ENCODE data around the gene SERF2. TPM values are rescaled to one million over a fixed set of nuclear protein-coding genes. Genes with fewer than 3 reads are reported as not detected.
A peak's percentile ranks its signal among the peaks of the same experiment; 100 is the strongest.

The SERF2 gene
- total and polyA plus RNA-seq, 2 of the 8 experiments (the other 6 are each of a cell fraction or from before 2014, with no cell fraction given): 655 to 999 TPM

- no peak for TF ChIP-seq HDAC6 (IDR thresholded peaks at IDR 0.05; ENCODE audit: low read depth, low read length)
- TF ChIP-seq EGR1 (IDR thresholded peaks at IDR 0.05; ENCODE audit: borderline replicate concordance, low read depth, low read length): peak; percentile 52; the same call in 1 of the 2 replicates
- TF ChIP-seq, protein P1, sequence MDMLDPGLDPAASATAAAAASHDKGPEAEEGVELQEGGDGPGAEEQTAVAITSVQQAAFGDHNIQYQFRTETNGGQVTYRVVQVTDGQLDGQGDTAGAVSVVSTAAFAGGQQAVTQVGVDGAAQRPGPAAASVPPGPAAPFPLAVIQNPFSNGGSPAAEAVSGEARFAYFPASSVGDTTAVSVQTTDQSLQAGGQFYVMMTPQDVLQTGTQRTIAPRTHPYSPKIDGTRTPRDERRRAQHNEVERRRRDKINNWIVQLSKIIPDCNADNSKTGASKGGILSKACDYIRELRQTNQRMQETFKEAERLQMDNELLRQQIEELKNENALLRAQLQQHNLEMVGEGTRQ (IDR thresholded peaks at IDR 0.05; ENCODE audit: low read length): peak; percentile 99
- TF ChIP-seq POLR2AphosphoS5 (IDR thresholded peaks at IDR 0.05; ENCODE audit: low read depth, low read length): peak; percentile 99
- peak; percentile 11 to 16; a peak in 1 of 4 replicates for TF ChIP-seq HDAC2 (IDR thresholded peaks at IDR 0.05; ENCODE audit: borderline replicate concordance in 1 of 2, low read depth in 2 of 2, low read length in 2 of 2)
- TF ChIP-seq SP2 (IDR thresholded peaks at IDR 0.05; ENCODE audit: low read length): no peak
- TF ChIP-seq POU5F1 (IDR thresholded peaks at IDR 0.05; ENCODE audit: low read depth, low read length): no peak
- no peak for TF ChIP-seq CTCF (IDR thresholded peaks at IDR 0.05; ENCODE audit: control extremely low read depth in 1 of 3, insufficient read depth in 1 of 3, low read depth in 1 of 3, low read length in 3 of 3)
- TF ChIP-seq ZNF274 (IDR thresholded peaks at IDR 0.05; ENCODE audit: borderline replicate concordance, extremely low read depth, low read length): no peak
- TF ChIP-seq SP1 (IDR thresholded peaks at IDR 0.05; ENCODE audit: low read depth, low read length): peak; percentile 78; the same call in 1 of the 2 replicates
- TF ChIP-seq RFX5 (IDR thresholded peaks at IDR 0.05; ENCODE audit: borderline replicate concordance, low read depth, low read length): no peak
- no peak for TF ChIP-seq EP300 (IDR thresholded peaks at IDR 0.05; ENCODE audit: borderline replicate concordance in 1 of 2, low read depth in 2 of 2, low read length in 2 of 2)
- TF ChIP-seq, protein P2, sequence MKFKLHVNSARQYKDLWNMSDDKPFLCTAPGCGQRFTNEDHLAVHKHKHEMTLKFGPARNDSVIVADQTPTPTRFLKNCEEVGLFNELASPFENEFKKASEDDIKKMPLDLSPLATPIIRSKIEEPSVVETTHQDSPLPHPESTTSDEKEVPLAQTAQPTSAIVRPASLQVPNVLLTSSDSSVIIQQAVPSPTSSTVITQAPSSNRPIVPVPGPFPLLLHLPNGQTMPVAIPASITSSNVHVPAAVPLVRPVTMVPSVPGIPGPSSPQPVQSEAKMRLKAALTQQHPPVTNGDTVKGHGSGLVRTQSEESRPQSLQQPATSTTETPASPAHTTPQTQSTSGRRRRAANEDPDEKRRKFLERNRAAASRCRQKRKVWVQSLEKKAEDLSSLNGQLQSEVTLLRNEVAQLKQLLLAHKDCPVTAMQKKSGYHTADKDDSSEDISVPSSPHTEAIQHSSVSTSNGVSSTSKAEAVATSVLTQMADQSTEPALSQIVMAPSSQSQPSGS (IDR thresholded peaks at IDR 0.05; ENCODE audit: low read length): peak; percentile 88
- no peak for TF ChIP-seq CHD1 (IDR thresholded peaks at IDR 0.05; ENCODE audit: low read depth, low read length)
- peak; percentile 78; the same call in 1 of the 2 replicates for TF ChIP-seq JUND (IDR thresholded peaks at IDR 0.05; ENCODE audit: low read length)
- TF ChIP-seq SP4 (IDR thresholded peaks at IDR 0.05; ENCODE audit: low read length): peak; percentile 10; the same call in 1 of the 2 replicates
- TF ChIP-seq SAP30 (IDR thresholded peaks at IDR 0.05; ENCODE audit: insufficient read depth, insufficient replicate concordance, low read length): peak; percentile 42
- TF ChIP-seq BACH1 (IDR thresholded peaks at IDR 0.05; ENCODE audit: low read length): peak; percentile 71; the same call in 1 of the 2 replicates
- TF ChIP-seq POLR2A (IDR thresholded peaks at IDR 0.05; ENCODE audit: control extremely low read depth in 1 of 2, low read depth in 2 of 2, low read length in 2 of 2): peak; percentile 98 to 99
These were observed at the start of gene SERF2 (continued) for GRCh38 chr15:43791993-43792760.
